Endothelial cell of umbilical vein (primary cell): Measurements from ENCODE around the gene QRICH2. TPM values are rescaled to one million over a fixed set of nuclear protein-coding genes. Genes with fewer than 3 reads are reported as not detected.

Source experiments
- BruUV-seq: library from RNA; stranded (reverse); fragments of 400-500 nt; replicated peaks from 2 replicates; lab custom pipeline; 2021; lab: Mats Ljungman, UMichigan
- CTCF ChIA-PET: fragments of 300-600, 350-600 bp; sonication (Branson Sonifier 250); formaldehyde crosslinking; loops from one replicate; lab custom pipeline; 2021; ENCODE audit warnings: antibody characterized with exemption, inconsistent platforms; lab: Charles Lee
- POLR2A ChIA-PET: fragments of 300-600, 350-600 bp; sonication (Branson Sonifier 250); formaldehyde crosslinking; loops from one replicate; lab custom pipeline; 2021; ENCODE audit warnings: antibody characterized with exemption, inconsistent platforms; lab: Charles Lee
- DNase-seq: peaks from one replicate; pipeline ENCODE4 v3.0.0-alpha.2; 2011; ENCODE audit warnings: low read depth, low spot score
- FAIRE-seq: peaks from 2 replicates; lab custom pipeline; 2011; peaks lifted over from hg19 to GRCh38; lab: Jason Lieb, UNC
- H2AFZ ChIP-seq: 2 replicates; pipeline ENCODE4 v1.6.0; 2012; ENCODE audit warnings: low read depth, low read length, control low read depth, inconsistent platforms
- H3K27ac ChIP-seq: 2 replicates; pipeline ENCODE4 v1.5.1; 2011; ENCODE audit warnings: low read depth, mild to moderate bottlenecking, control low read depth, low read length, moderate library complexity; ENCODE audit not compliant: insufficient read depth
- H3K27me3 ChIP-seq, 2 experiments: 2 replicates each; pipeline versions ENCODE4 v1.6.0 to v1.6.1; 2011; ENCODE audit warnings: low read length in 2 of 2, mixed read lengths in 1 of 2; ENCODE audit not compliant: control insufficient read depth in 2 of 2, insufficient read depth in 2 of 2
- H3K36me3 ChIP-seq, 2 experiments: 2 replicates in 1 of 2; 3 replicates in 1 of 2; pipeline ENCODE4 v1.5.1; 2011; ENCODE audit warnings: low read length in 2 of 2, mild to moderate bottlenecking in 1 of 2, moderate library complexity in 1 of 2; ENCODE audit not compliant: control insufficient read depth in 2 of 2, insufficient read depth in 2 of 2; ENCODE audit errors: extremely low read depth in 1 of 2
- H3K4me1 ChIP-seq: 3 replicates; pipeline ENCODE4 v1.5.1; 2011; ENCODE audit warnings: mild to moderate bottlenecking, low read length; ENCODE audit not compliant: control insufficient read depth, insufficient read depth; ENCODE audit errors: extremely low read depth
- H3K4me2 ChIP-seq: 2 replicates; pipeline ENCODE4 v1.6.1; 2011; ENCODE audit warnings: low read length, control low read depth, mixed read lengths; ENCODE audit not compliant: insufficient read depth
- H3K4me3 ChIP-seq, 3 experiments: fragments of 200-600 bp in 1 of 3; sonication (generic), shearing (Covaris generic) in 1 of 3; replicated peaks in 1 of 3; 2 replicates each; pipeline ENCODE4 v1.5.1; 2011 to 2016; ENCODE audit warnings: control low read depth in 3 of 3, low read length in 3 of 3, mild to moderate bottlenecking in 2 of 3, inconsistent platforms in 1 of 3, low read depth in 1 of 3, moderate library complexity in 1 of 3; ENCODE audit not compliant: insufficient read depth in 1 of 3
- H3K79me2 ChIP-seq: 2 replicates; pipeline ENCODE4 v1.6.0; 2012; ENCODE audit warnings: low read length, inconsistent platforms; ENCODE audit not compliant: control insufficient read depth, insufficient read depth
- H3K9ac ChIP-seq: replicated peaks from 2 replicates; pipeline ENCODE3; 2011; ENCODE audit warnings: low read length, control low read depth; ENCODE audit not compliant: insufficient read depth; ENCODE audit errors: extremely low read depth
- H3K9me1 ChIP-seq: replicated peaks from 3 replicates; pipeline ENCODE4 v1.6.0; 2011; ENCODE audit warnings: mild to moderate bottlenecking, low read length; ENCODE audit not compliant: control insufficient read depth, insufficient read depth; ENCODE audit errors: extremely low read depth
- H3K9me3 ChIP-seq: replicated peaks from 2 replicates; pipeline ENCODE4 v1.5.1; 2012; ENCODE audit warnings: low read length, inconsistent platforms; ENCODE audit not compliant: control insufficient read depth, insufficient read depth
- H4K20me1 ChIP-seq: replicated peaks from 2 replicates; pipeline ENCODE3; 2011; ENCODE audit warnings: mild to moderate bottlenecking, low read length; ENCODE audit not compliant: control insufficient read depth, insufficient read depth; ENCODE audit errors: extremely low read depth
- CTCF ChIP-seq, 2 donors: IDR thresholded peaks; 1 replicate in 1 of 2; 2 replicates in 1 of 2; pipeline ENCODE4 v1.5.1; 2011; ENCODE audit warnings: low read length in 2 of 2, mild to moderate bottlenecking in 2 of 2, moderate library complexity in 2 of 2, control low read depth in 1 of 2, inconsistent platforms in 1 of 2, low read depth in 1 of 2; ENCODE audit not compliant: insufficient read depth in 1 of 2; ENCODE audit errors: extremely low read depth in 1 of 2
- EZH2 ChIP-seq: IDR thresholded peaks from 2 replicates; pipeline ENCODE4 v1.6.1; 2012; ENCODE audit warnings: borderline replicate concordance, low read depth, mild to moderate bottlenecking, moderate library complexity, low read length, inconsistent platforms; ENCODE audit not compliant: severe bottlenecking
- FOS ChIP-seq: IDR thresholded peaks from 2 replicates; pipeline ENCODE4 v1.6.1; 2011; ENCODE audit warnings: mild to moderate bottlenecking, low read length, moderate library complexity, borderline replicate concordance; ENCODE audit not compliant: insufficient read depth
- GATA2 ChIP-seq: IDR thresholded peaks from 2 replicates; pipeline ENCODE4 v1.7.0; 2011; ENCODE audit warnings: low read depth, mild to moderate bottlenecking, moderate library complexity, mixed read lengths, low read length; ENCODE audit not compliant: insufficient read length, insufficient read depth
- JUN ChIP-seq: IDR thresholded peaks from 2 replicates; pipeline ENCODE4 v1.6.1; 2011; ENCODE audit warnings: borderline replicate concordance, low read depth; ENCODE audit not compliant: insufficient read length, insufficient read depth
- MYC ChIP-seq: IDR thresholded peaks from one replicate; pipeline ENCODE4 v1.6.1; 2011; ENCODE audit warnings: mild to moderate bottlenecking, low read depth, low read length
- POLR2A ChIP-seq: IDR thresholded peaks from 2 replicates; pipeline ENCODE4 v1.6.1; 2012; ENCODE audit warnings: low read depth, mild to moderate bottlenecking, control low read depth, low read length
- POLR2AphosphoS5 ChIP-seq: IDR thresholded peaks from 2 replicates; pipeline ENCODE4 v1.6.1; 2012; ENCODE audit warnings: low read depth, mild to moderate bottlenecking, control low read depth, low read length, moderate library complexity; ENCODE audit not compliant: insufficient read depth
- dilution Hi-C: fragments of 300-500 bp; cut with MboI; formaldehyde crosslinking; loops from one replicate; pipeline ENCODE4 v1.15.0; 2019; ENCODE audit warnings: low sequenced_read_pairs; ENCODE audit not compliant: extremely low pct_ligation_motif_present
- intact Hi-C: fragments of 100-400 bp; cut with micrococcal nuclease; formaldehyde crosslinking; loops from one replicate; pipeline ENCODE4 v1.10.0; 2022
- polyA plus RNA-seq, 4 experiments: library from polyadenylated mRNA; depleted of rRNA in 3 of 4; stranded (reverse) in 3 of 4; unstranded in 1 of 4; fragments of >200 nt; gene quantifications; 2 replicates each; pipeline versions ENCODE4 v1.2.1 to v1.2.3, GENCODE V29; 2011 to 2012; ENCODE audit warnings: missing spikeins in 1 of 4
- total RNA-seq: library from RNA; stranded (reverse); gene quantifications from 2 replicates; pipeline ENCODE4 v1.2.3, GENCODE V29; 2021
- TF ChIP-seq, protein P1 (sequence below): IDR thresholded peaks from 2 replicates; pipeline ENCODE4 v1.6.1; 2011; ENCODE audit not compliant: insufficient read depth, insufficient read length

The QRICH2 gene
- total and polyA plus RNA-seq, 2 donors (not counting 3 experiments of a cell fraction or from before 2014, with no cell fraction given), result 6.7 to 9.6 TPM

GRCh38 chr17:76304226-76305134 is 3.6 kb downstream of the QRICH2 start:
- no peak overlapping the region for H3K27ac ChIP-seq
- H3K9me3 ChIP-seq, result no peaks in the 10 kb centered on the region
- DNase-seq (no peak), FAIRE-seq (peak; percentile 46)
- intact Hi-C loops, result no loop called here
- H3K27me3 ChIP-seq, result no peaks in the 10 kb centered on the region
- H3K36me3 ChIP-seq, result no peaks in the 10 kb centered on the region
- H3K4me3 ChIP-seq, result no peak overlapping the region
- H4K20me1 ChIP-seq, result no peaks in the 10 kb centered on the region
- H3K9me1 ChIP-seq, result no peaks in the 10 kb centered on the region
- H3K4me1 ChIP-seq, result no peaks in the 10 kb centered on the region
- ChIA-PET CTCF (interaction anchor here (0.7 to 8.6 kb wide), 13 partner anchors 33 to 174 kb away, joined by 3 to 155 read pairs (median 7); partner anchors contain the start of genes PRPSAP1 and SPHK1), POLR2A (no interaction called here)
- H3K9ac ChIP-seq, result no peak overlapping the region
- no peak overlapping the region for H2AFZ ChIP-seq
- no TSS peak for BruUV-seq
- no peaks in the 10 kb centered on the region for H3K79me2 ChIP-seq
- dilution Hi-C loops, result no loop called here
- no peak overlapping the region for H3K4me2 ChIP-seq
- TF ChIP-seq POLR2A, result no peak
- no peak for TF ChIP-seq MYC
- no peak for TF ChIP-seq POLR2AphosphoS5
- TF ChIP-seq EZH2, result no peak
- no peak for TF ChIP-seq JUN
- no peak for TF ChIP-seq GATA2
- TF ChIP-seq, protein P1, sequence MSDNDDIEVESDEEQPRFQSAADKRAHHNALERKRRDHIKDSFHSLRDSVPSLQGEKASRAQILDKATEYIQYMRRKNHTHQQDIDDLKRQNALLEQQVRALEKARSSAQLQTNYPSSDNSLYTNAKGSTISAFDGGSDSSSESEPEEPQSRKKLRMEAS, result no peak
- TF ChIP-seq FOS, result no peak
- TF ChIP-seq CTCF (IDR thresholded peaks at IDR 0.05; ENCODE audit: extremely low read depth in 1 of 2, insufficient read depth in 1 of 2, low read depth in 1 of 2, low read length in 2 of 2), result no peak
